GM21529 (cell line): ENCODE data around the gene KRT17.
"Not testable (repeated sequence)": the region's sequence is repeated elsewhere in the genome, so short reads cannot be mapped to it uniquely, and the experiment has no call there.

Experiments
- ATAC-seq: cut with Tn5 transposase; IDR thresholded peaks from one replicate; pipeline ENCODE4 v1.9.1; 2021; ENCODE audit not compliant: unreplicated experiment

KRT17 gene

GRCh38 chr17:41621916-41622315 lies 2.5 kb downstream of the KRT17 start:
- no peak for ATAC-seq

DNA sequence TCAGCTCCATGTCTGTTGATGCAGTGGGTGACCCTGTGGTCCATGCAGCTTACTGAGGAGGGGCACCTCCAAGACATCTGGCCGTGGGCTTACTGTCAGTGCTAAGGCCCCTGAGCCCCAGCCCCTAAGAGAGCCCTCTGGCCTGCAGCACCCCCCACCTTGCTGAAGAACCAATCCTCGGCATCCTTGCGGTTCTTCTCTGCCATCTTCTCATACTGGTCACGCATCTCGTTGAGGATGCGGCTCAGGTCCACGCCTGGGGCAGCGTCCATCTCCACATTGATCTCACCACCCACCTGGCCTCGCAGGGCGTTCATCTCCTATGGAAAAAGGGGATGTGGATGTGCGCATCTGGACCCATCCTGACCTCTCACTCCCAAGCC lies 2.9 kb downstream of the KRT17 start:
- not testable (repeated sequence) for ATAC-seq

GRCh38 chr17:41620583-41621434 lies 3.6 kb downstream of the KRT17 start:
- no peak for ATAC-seq

- ATAC-seq: not testable (repeated sequence)
Measured at GRCh38 chr17:41619927-41620582, 4.3 kb downstream of the KRT17 start.

DNA sequence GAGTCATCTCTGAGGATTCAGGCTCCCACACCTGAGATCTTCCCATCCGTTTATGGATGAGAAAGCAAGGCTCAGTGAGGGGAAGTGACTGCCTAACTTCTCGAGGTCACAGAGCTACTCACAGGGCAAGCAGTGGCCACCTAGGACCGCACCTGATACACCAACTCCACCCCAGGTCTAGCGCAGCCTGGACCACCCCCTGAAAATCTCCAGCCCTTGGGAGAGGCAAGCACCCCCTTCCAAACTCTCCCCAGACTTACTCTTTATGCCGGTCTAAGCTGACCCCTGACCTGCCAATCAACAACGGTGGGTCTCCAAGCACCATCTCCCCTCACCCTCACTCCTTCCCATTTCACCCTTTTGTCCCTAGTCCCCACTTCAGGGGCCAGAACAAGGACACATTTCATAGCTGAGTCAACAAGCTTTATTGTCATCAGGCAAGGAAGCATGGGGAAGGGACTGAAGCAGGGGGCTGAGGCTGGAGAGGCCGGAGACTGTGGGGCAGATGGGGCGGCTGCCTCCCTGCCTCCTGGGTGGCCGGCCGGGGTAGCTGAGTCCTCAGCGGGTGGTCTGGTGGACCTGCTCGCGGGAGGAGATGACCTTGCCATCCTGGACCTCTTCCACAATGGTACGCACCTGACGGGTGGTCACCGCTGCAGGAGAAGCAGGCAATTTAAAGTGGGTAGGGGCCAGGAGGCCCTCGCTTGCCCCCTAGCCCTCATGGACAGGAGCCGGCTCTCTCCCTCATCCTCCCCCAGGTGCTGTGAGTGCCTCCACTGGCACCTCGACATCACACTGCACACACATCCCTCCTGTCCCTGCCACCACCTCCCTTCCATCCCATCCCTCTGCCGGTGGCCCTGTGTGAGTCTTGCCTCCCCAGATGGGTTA lies 5.1 kb downstream of the KRT17 start:
- no peak for ATAC-seq

GRCh38 chr17:41618341-41619035 lies 5.9 kb downstream of the KRT17 start:
- ATAC-seq: no peak

DNA sequence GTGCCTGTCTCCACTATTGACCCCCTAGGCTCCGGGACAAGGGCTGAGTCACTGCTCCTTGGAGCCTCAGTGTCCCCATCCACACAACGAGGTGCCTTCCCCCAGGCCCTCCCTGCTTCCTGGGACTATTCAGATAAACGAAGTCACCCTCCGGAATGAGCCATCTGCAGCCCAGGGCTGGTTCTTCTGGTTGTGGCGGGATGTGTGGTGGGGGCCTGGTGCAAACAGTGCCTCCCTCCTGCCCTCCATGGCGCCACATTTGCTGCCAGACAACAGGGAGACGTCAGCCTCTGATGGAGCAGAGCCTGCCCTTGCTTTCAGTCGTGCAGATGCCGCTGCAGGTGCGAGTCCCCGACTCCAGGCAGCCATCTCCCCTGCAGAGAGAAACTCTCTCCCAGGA lies 6.7 kb downstream of the KRT17 start:
- ATAC-seq: no peak

GRCh38 chr17:41617136-41617535 lies 7.2 kb downstream of the KRT17 start:
- no peak for ATAC-seq

- ATAC-seq: not testable (repeated sequence)
Measured at GRCh38 chr17:41616486-41616885, 7.9 kb downstream of the KRT17 start.

DNA sequence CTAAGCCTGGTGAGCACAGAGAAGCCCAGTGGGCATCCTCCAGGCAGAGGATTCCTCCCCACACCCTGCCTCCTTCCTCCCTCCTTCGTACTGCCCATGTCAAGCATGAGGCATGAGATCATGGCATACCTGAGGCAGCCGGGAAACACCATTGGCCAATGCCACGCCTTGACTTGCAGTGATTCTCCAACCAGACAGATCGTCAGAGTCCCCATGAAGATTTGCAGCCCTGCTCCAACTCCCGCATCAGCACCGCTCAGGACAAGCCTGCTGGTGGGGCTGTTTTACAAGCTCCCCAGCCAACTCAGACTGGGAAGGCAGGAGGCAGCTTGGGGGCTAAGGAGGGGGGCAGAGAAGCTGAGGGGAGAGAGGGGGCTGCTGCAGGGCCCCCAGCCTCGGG lies 8.9 kb downstream of the KRT17 start:
- ATAC-seq: no peak

DNA sequence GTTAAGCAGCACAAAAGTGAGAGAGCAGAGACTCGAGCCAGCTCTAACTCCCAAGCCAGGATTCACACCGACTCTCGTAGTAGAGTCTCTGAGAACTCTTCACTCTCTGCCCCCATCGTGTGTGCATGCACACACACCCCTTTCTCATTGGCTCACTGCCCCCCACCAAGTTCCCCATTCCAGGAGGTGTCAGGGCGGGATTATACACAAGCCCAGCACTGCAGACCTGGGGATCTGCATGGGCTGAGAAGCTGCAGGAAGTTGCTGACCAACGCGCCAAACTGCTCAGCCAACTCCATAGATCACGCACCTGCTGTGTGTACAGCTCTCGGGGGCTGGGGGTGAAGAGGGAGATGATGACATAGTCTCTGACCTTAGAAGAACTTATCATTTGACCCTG lies 9.6 kb downstream of the KRT17 start:
- ATAC-seq: not testable (repeated sequence)

GRCh38 chr17:41614098-41614497 lies 10.3 kb downstream of the KRT17 start:
- ATAC-seq: no peak

DNA sequence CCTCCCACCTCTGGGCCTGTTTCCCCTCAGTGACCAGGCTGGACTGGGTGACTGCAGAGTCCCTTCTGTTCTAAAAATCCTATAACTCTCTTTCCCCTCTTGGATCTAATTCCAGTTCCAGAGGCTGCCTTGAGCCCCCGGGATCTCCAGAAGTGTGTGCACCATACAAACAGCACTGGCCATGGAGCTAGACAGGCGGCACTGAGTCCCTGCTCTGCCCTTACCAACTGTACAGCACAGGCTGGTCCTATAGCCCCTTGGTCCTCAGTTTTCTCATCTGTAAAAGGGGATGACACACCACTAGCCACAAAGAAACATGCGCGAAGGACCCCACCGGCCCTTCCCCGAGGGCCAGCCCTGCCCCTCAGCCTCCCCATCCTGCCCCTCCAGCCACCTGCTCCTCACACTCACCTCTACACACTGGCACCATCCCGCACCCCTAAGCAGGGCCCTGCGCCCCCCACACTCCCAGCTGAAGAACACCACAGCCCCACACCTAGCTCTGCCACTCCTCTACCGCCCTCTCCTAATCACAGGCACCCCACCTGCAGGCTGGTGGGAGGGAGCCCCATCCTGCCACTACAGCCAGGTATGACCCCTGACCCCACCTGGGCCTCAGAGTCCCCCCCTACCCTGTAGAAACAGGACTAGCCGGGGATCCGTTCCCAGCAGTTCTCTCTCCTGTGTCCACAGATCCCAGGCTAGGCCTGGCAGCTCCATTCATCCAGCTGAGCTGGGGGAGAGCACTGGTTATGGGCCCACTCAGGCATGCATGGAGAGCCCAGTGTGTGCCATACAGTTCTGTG lies 10.9 kb downstream of the KRT17 start:
- ATAC-seq: no peak

DNA sequence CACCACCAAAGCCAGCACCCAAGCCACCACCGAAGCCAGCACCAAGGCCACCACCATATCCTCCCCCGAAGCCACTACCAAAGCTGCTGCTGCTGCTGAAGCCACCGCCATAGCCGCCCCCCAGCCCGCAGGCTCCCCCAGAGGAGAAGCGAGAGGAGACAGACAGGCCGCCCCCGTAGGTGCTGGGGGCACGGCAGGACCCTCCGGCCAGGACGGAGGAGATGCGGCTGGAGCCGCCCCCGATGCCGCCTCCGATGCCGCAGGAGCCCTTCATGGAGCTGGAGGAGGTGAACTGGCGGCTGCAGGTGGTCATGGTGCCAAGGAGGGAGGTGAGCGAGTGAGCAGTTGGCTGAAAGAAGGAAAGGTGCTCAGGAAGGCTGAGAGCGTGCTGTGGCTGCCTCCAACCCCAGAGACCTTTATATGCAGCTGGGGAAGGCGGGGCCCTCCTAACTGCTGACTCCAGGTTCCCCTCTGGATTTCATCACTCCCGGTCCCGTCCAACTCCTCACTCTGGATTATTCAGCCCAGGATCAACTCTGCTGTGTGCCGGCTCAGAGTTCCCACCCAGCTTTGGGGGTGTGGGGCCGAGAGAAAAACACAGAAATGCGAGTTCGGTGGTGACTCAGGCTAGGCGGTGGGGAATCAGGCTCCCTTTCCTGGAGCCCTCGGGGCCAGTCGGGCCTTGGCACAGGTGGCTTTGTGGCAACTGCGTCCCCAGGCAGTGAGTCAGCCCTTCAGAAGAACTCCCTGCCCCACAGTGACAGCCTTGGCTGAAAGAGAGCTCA lies 11.8 kb downstream of the KRT17 start, which contains the start of gene KRT16:
Gene KRT16 (minus strand): TSS at position 392 of the 785 bp plus-strand sequence. CDS start 79 bp downstream, at position 313.
- not testable (repeated sequence) for ATAC-seq

DNA sequence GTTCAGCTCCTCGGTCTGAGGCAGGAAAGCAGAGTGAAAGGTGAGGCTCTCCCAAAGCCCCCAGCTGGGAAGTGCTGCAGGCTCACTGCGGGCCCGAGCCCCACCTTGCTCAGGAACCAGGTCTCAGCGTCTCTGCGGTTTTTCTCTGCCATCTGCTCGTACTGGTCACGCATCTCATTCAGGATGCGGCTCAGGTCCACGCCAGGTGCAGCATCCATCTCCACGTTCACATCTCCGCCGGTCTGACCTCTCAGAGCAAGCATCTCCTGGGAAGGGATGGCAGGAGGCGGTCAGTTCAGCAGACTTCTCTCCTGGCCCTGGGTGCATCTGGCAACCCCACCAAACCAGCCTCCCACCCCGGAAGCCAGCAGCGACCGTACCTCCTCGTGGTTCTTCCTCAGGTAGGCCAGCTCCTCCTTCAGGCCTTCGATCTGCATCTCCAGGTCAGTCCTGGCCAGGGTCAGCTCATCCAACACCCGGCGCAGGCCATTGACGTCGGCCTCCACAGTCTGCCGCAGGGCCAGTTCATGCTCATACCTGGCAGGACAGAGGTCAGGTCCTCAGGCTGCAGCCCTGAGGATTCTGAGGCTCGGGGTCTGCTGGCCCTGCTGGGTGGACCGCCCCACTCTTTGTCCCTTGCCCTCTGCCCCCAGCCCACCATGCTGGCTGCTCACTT lies 13.3 kb downstream of the KRT17 start:
- ATAC-seq: no peak

DNA sequence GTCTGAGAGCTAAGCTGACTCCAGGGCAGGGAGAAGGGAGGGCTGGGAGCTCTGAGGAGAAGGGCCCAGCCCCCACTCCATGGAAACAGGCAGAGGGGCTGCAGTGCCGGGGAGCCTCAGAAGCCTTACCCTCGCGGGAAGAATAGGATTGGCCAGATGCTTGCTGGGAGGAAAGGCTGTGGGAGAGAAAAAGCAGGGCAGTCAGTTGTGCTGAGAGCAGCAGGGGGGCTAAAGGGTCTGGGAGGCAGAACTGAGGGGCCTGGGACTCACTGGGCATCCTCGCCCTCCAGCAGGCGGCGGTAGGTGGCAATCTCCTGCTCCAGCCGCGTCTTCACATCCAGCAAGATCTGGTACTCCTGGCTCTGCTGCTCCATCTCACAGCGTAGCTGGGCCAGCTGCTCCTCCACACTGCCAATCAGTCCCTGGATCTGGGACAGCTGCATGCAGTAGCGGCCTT lies 14.3 kb downstream of the KRT17 start:
- not testable (repeated sequence) for ATAC-seq

- ATAC-seq: not testable (repeated sequence)
Measured at GRCh38 chr17:41606930-41607329, 17.4 kb downstream of the KRT17 start.

DNA sequence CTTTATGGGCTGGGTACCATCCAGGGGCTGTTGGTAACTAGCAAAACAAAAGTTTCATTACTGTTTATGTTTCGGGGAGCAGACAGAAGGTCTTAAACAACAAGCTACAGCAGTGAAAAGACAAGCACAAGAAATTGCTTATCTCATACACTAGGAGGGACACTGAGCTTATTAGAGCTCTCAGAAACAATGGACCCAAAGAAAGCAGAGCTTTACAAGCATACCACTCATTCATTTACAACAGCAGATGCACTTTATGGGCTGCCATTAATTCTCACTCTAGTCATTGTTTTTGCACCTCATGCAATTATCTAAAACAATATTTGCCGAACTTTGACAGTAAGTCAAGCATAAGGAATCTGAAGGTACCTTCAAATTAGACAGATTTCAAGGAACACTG lies 21.9 kb downstream of the KRT17 start:
- ATAC-seq: no peak
